Sigmoid colon (tissue), 4 donors: ENCODE data around the gene ABI2.

ENCODE experiments used
- CTCF ChIP-seq, 4 experiments: fragments of 450-650 bp in 3 of 4; fragments of 200-600 bp in 1 of 4; IDR thresholded peaks; one replicate each; pipeline ENCODE4 v1.5.1; 2016 to 2019; ENCODE audit warnings: antibody characterized with exemption in 4 of 4, mild to moderate bottlenecking in 3 of 4, moderate library complexity in 2 of 4
- EP300 ChIP-seq, 4 donors: sonication (generic); formaldehyde crosslinking; IDR thresholded peaks; one replicate each; pipeline ENCODE4 v1.6.1; 2017; ENCODE audit warnings: antibody characterized with exemption in 4 of 4
- POLR2A ChIP-seq, 2 donors: fragments of 450-650 bp; IDR thresholded peaks; one replicate each; pipeline ENCODE4 v1.6.1; 2016; ENCODE audit warnings: antibody characterized with exemption in 2 of 2, mild to moderate bottlenecking in 2 of 2, moderate library complexity in 2 of 2
- POLR2AphosphoS5 ChIP-seq, 4 donors: sonication (generic); formaldehyde crosslinking; IDR thresholded peaks; one replicate each; pipeline ENCODE4 v1.6.1; 2017; ENCODE audit warnings: antibody characterized with exemption in 4 of 4

- TF ChIP-seq CTCF (IDR thresholded peaks at IDR 0.05) (no peak), EP300 (IDR thresholded peaks at IDR 0.05) (no peak), POLR2A (IDR thresholded peaks at IDR 0.05) (no peak), POLR2AphosphoS5 (IDR thresholded peaks at IDR 0.05) (no peak)
Measured at GRCh38 chr2:203427061-203427460, 98.9 kb downstream of the ABI2 start.
